ENCODE data around the gene PALLD.

GRCh38 chr4:168757500-168757899, 260.6 kb downstream of the PALLD start:
- TF ChIP-seq POLR2A (IDR thresholded peaks at IDR 0.05; ENCODE audit: low read depth, low read length), result no peak
- TF ChIP-seq CTCF (IDR thresholded peaks at IDR 0.05; ENCODE audit: extremely low read depth in 1 of 2, insufficient read depth in 1 of 2, low read depth in 1 of 2, low read length in 2 of 2), result no peak
- no peak for TF ChIP-seq MYC (IDR thresholded peaks at IDR 0.05; ENCODE audit: low read depth, low read length)
- TF ChIP-seq EZH2 (IDR thresholded peaks at IDR 0.05; ENCODE audit: borderline replicate concordance, low read depth, low read length, severe bottlenecking), result no peak
- no peak for TF ChIP-seq POLR2AphosphoS5 (IDR thresholded peaks at IDR 0.05; ENCODE audit: insufficient read depth, low read depth, low read length)
- TF ChIP-seq, protein P1, sequence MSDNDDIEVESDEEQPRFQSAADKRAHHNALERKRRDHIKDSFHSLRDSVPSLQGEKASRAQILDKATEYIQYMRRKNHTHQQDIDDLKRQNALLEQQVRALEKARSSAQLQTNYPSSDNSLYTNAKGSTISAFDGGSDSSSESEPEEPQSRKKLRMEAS (IDR thresholded peaks at IDR 0.05; ENCODE audit: insufficient read depth, insufficient read length), result no peak

Measured in endothelial cell of umbilical vein (primary cell).